ENCODE results near the gene PPP3CA. TPM values are rescaled to one million over a fixed set of nuclear protein-coding genes. Genes with fewer than 3 reads are reported as not detected.
"Not testable (repeated sequence)": the region's sequence is repeated elsewhere in the genome, so short reads cannot be mapped to it uniquely, and the experiment has no call there.

PPP3CA gene
- polyA plus RNA-seq, 3 donors: 38.1 to 41.4 (median 41.4) TPM

DNA sequence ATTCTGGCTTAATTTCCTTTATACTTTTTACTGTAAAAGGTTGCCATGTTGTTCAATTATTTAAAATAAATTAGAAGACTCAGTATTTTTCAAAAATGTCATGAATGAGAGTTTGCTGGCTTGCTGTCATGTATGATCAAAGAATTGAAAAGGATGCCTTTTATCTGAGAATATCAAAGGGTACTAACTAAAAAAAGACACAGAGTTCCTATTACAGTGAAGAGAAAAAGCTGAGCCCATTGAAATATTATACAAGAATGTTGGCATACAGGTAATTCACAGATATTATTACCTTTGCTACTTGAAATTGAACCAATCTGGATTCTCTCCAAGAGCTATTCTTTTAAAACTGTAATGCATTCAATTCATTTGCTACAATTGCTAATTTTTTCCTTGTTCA is 200.0 kb downstream of the PPP3CA start:
- no peak for DNase-seq

DNA sequence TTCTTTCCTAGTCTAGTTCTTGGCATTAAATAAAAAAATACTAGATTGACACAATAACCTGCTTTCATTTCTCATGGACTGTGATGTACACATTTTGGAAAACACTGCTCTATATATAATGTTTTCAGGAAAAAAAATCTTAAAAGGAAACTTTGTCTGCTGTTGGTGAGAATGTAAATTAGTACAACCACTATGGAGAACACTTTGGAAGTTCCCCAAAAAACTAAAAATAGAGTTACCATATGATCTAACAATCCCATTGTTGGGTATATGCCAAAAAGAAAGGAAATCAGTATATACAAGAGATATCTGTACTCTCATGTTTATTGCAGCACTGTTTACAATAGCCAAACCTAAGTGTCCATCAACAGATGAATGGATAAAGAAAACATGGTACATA is 202.3 kb downstream of the PPP3CA start:
- DNase-seq: no peak

DNA sequence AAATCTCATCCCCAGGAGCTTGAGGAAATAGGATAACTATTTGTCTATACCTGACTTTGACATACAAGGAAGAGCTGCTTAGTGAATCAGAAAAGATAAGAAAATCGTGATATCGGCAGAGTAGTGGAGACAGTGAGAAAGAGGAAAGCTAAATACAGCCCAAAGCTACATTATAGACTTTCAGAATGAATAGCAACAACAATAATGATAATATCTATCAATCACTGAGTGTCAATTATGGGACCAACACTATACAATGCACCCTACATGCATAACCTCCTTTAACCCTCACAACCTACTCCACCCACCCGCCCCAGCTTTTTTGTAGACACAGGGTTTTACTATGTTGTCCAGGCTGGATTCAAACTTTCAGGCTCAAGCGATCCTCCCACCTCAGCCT is 205.1 kb downstream of the PPP3CA start:
- no peak for DNase-seq

DNA sequence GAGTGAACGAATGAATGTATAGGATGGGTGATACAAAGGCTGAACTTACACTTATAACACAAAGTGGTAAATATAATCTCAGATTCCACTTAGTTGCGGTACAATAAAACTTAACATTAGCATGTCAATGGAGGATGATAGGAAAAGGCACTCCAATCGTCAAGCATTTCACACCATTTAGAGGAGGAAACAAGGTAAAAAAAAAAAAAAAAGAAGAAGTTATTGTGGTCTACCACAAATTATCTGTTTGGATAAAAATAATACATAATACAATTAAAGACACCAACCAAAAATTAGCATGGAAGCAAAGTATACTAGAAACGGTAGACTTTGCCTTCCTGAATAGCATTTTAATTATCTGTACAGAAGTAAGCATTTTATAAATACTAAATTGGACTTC is 205.5 kb downstream of the PPP3CA start:
- no peak for DNase-seq

DNA sequence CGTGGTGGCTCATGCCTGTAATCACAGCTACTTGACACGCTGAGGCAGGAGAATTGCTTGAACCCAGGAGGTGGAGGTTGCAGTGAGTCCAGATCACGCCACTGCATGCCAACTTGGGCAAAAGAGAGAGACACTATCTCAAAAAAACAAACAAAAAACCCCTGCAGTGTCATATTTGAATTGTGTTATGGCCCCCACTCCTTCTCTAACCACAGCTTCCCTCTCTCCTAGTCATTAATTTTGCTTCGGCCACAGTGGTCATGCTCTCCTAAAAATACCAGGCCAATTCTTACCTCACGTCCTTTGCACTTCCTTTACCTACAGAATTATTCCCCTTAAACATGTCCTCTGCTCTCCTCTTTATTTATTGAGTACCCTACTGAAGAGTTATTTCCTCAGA is 206.1 kb downstream of the PPP3CA start:
- no peak for DNase-seq

DNA sequence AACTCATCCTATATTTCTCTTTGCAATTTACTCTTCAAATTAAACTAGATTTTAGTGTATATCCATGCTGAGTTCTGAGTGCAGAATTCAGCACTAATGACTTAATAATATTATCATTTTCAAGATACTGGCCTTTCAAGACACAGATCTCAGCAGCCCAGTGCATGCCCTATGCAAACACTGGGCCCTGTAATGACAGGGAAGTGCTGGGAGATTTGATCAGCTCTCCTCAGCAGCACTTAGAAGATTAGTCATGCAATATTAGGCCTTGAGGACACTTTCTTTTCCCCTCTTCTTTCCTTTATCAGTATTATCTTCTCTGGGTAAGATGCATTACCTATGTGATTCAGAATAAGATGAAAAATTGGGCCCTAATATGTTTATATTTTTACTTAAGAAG is 207.1 kb downstream of the PPP3CA start:
- DNase-seq: no peak

DNA sequence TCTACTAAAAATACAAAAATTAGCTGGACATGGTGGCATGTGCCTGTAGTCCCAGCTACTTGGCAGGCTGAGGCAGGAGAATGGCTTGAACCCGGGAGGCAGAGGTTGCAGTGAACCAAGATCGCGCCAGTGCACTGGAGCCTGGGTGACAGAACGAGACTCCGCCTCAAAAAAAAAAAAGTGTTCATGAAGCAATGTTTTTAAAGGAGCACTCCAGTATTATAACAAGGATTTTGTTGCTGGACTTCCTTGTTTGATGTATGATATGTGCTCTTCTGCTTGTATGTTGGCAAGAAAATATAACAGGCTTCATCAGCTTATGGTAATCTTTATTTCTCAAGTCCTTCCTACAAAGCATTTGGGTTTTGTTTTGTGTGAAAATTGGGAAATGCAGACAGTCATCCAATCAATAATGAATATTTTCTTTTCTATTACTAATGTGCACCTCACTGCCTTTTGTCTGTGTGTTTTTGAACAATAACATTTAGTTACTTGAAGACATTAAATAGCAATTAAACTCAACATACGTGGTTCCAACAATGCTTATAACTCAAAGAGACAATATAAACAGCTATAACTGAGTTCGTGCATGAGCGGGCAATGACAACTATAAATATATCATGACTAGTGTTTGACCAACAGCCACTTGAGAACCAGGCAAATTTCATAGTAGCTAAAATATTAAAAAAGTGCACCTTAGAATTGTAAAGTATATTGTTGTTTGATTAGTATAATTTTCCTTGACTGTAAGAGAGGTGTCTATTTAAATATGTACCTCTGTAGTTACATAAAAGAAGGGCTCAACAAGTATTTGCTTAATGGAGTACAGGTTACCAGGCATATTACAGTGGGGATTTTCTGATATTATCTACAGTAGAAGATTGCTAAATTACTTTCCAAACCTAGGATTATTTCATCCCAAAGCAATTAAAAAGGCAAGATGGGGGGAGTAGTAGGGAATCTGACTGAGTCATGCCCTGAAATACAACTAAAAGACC is 210.7 kb downstream of the PPP3CA start:
- no peak for DNase-seq

DNA sequence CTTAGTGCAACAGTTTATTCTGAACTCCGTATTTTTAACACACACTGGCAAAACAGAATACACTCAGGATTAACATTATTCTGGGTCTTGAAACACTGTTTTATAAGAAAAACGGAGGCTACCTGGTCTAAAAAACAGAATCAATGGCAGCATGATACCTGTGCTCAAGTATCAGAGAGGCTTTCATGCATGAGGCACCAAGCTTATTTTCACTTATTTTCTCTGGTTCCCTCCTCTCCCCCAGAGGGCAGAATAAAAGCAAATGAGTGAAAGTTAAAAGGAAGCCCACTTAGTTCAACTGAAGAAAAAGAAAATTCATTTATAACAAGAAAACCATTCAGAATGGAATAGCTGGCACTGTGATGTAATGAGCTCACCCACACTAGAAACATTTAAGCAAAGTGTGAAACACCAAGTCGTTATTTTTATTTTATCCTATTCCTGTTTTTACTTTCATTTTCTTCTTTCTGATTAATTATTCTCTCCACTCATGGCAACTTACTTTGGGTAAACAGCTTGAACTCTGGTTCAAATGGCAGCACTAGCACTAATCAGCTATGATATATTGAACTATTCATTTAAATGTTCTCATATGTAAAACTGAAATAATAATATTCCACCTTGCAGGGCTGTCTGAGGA is 211.8 kb downstream of the PPP3CA start:
- no peak for DNase-seq

DNA sequence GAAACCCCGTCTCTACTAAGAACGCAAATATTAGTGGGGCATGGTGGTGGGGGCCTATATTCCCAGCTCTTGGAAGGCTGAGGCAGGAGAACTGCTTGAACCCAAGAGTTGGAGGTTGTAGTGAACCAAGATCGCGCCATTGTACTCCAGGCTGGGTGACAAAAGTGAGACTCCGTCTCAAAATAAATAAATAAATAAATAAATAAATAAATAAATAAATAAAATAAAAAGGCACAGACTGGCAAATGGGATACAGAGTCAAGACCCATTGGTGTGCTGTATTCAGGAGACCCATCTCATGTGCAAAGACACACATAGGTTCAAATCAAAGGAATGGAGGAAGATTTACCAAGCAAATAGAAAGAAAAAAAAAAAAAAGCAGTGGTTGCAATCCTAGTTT is 216.3 kb downstream of the PPP3CA start:
- not testable (repeated sequence) for DNase-seq

DNA sequence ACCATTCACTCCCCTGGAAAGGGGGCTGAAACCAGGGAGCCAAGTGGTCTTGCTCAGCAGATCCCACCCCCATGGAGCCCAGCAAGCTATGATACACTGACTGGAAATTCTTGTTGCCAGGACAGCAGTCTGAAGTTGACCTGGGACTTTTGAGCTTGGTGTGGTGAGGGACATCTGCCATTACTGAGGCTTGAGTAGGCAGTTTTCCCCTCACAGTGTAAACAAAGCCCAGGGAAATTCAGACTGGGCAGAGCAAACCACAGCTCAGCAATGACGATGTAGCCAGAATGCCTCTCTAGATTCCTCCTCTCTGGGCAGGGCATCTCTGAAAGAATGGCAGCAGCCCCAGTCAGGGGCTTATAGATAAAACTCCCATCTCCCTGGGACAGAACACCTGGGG is 218.4 kb downstream of the PPP3CA start:
- not testable (repeated sequence) for DNase-seq

DNA sequence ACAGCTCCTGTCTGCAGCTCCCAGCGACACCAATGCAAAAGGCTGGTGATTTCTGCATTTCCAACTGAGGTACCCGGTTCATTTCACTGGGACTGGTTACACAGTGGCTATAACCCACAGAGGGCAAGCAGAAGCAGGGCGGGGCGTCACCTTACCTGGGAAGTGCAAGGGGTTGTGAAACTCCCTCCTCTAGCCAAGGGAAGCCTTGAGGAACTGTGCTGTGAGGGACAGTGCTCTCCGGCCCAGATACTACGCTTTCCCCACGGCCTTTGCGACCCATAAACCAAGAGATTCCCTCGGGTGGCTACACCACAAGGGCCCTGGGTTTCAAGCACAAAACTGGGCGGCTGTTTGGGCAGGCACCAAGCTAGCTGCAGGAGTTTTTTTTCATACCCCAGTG is 218.9 kb downstream of the PPP3CA start:
- DNase-seq: no peak

DNA sequence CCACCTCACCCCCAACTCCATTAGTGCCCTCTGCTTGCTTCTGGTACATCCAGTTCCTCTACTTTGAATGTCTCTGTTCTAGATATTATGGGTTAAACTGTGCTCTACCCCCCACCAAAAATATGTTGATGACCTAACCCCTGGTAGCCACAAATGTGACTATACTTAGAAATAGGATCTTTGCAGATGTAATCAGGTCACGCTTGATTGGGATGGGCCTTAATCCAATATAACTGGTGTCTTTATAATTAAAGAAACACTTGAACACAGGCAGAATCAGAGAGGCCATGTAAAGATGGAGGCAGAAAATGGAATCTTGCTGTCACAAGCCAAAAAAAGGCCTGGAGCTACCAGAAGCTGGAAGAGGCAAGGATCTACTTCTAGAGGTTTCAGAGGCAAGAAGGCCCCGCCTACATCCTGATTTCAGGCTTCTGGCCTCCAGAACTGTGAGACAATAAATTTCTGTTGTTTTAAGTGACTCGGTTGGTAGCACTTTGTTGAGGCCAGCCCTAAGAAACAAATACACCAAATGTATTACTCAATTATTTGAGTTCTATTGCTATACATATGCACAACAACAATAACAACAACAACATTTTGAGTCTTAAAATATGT is 220.0 kb downstream of the PPP3CA start:
- no peak for DNase-seq

DNA sequence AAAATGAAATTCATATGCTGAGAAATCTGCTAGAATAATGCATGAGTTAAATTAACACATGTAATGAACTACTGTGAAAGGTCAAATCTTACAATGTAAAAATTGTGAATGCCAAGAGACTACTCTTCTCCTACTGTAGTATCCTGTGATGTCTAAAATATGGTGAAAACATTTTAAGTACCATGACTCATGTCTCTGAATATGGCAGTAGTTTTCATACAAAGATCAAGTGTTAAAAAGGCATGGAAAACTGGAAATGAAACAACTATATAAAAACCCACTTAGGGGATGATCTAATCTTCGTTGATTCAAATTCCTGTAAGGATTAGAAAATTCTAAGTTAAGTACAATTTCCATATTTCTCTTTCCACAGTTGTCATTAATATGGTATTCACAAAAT is 221.3 kb downstream of the PPP3CA start:
- DNase-seq: no peak

DNA sequence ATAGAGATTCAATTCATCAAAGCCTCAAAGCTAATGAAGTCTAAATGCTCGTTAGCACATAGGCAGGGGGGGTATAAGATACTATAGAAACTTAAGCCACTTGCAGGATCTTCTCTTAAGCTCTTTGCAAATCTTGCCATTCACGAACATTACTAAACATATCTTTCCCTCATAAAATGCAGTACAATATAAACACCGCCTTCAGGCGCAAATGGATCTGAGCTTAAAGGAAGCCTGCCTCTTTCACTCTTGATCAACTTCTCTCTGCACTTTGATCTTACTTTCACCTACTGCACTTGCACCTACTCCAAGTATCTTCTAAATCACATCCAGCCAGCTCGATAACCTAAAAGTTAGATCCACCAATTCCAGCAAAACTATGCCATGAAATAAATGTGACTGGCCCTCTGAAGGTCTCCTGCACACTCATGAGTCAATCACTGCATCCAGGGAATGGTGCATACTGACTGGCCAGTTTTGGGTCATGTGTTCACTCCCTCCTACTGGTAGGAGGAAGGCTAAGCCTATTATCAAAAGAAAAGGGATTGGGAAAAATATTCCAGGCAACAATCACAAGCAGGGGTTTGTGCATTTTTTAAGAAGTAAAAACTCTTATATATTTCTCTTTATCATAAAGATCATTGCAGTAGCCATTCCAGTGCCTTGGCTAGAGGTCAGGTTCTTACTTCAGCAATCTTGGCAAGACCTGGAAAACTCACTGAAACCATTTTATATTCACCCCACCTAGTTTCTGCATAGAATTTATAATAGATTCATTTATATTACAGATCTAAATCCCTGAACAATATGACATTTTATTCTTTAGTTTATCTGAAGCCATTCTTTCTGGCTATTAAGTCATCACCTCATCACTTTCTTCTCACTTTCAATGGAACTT is 222.0 kb downstream of the PPP3CA start:
- DNase-seq: no peak

DNA sequence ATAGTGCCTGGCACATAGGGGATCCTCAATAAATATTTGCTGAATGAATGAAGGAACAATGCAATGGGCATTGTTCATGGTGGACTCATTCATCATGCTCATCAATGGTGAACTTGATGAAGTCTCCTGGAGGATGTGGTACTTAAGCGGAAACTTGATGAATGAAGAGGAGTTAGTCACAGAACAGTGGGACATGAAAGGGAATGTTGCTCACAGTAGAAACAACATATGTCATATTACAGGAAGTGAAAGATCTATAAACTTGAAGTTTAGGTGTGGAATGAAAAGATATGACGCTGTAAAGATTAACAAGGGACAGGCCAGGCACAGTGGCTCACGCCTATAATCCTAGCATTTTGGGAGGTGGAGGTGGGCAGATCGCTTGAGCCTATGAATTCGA is 224.1 kb downstream of the PPP3CA start:
- no peak for DNase-seq

DNA sequence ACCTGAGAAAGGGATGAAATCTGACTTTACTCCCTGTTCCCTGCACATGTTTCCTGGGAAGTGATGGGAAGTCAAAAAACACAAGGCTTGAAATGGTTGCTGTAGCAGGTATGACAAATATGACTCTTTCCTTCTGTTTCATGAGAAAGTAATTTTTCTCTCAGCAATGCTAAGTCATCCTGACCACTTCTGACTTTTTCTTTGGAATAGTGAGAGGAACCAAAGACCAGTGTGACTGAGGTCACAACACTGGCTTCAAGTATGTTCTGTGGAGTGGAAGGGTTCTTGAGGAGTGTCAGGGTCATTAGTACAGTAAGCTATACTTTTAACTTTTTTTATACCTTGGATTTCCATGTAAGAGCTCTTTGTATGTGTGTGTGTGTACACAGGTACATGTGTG is 225.3 kb downstream of the PPP3CA start:
- no peak for DNase-seq

DNA sequence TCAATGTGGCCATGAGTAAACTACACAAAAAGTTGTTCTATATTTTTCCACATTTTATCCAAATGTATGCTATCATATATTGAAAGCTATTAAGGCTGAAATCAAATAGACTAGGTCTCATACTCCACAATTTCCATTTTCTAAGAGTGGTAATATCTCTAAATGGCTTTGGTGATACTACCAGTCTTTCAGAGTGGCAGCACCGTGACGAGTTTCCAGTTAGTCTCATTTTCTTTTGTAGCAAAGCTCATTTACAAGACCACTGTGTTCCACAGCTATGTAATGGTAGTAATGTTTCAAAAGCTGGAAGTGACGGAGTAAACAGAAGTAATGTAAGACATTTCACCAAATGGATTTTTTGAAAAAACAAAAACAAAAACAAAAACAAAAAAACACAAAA is 228.2 kb downstream of the PPP3CA start:
- DNase-seq: no peak

DNA sequence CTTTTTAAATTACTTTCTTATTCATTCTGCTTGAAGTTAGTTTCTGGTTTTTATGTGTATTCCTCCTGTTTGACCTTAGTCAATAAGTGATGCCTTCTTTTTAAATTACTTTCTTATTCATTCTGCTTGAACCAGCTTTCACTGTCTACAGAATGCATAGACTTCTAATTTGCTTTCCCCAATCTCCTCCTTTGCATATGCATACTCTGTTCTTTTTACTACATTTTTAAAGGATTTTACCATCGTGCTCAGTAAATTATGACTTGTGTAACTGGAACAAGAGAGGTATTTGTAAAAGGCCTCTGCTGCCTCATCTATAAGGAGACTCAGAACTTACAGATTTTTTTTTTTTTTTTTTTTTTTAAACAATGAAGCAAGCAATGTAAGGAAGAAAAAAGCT is 228.7 kb downstream of the PPP3CA start:
- no peak for DNase-seq

DNA sequence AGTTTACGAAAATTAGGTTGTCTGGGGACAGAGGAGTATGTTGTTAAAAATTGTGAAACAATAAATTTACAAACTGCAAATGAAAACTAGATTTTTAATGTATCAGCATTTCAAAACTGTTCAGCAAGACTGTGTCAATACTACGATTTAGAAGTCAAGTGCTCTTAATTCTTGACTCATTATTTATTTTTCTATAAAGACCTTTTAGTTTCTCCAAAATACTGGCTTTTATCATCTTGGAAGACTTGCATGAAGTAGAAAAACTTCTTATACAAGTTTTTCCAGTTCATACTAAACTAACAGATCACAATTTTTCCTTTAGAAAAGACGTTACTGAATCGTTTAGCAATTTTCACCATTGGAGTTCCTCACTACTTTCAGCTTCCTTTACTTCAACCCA is 231.4 kb downstream of the PPP3CA start:
- no peak for DNase-seq

DNA sequence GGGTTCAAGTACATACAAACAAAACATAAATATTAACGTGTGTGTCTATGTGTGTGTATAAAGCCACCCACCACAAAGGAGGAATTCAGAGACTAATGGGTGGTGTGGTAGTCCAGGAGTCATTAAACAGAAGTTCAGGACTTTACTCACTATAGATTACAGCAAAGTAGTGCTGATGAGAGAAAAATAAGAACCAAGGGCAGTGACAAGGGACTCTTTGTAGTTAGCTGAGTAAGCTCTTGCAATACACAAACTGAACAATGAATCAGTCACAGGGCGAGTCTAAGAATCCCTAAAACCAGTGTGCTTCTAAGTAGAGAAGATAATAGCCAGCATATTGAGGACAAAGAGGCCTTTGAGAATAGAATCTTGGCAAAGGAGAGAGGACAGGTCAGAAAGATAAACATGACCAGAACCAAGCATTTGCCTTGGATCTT is 232.4 kb downstream of the PPP3CA start:
- no peak for DNase-seq

DNA sequence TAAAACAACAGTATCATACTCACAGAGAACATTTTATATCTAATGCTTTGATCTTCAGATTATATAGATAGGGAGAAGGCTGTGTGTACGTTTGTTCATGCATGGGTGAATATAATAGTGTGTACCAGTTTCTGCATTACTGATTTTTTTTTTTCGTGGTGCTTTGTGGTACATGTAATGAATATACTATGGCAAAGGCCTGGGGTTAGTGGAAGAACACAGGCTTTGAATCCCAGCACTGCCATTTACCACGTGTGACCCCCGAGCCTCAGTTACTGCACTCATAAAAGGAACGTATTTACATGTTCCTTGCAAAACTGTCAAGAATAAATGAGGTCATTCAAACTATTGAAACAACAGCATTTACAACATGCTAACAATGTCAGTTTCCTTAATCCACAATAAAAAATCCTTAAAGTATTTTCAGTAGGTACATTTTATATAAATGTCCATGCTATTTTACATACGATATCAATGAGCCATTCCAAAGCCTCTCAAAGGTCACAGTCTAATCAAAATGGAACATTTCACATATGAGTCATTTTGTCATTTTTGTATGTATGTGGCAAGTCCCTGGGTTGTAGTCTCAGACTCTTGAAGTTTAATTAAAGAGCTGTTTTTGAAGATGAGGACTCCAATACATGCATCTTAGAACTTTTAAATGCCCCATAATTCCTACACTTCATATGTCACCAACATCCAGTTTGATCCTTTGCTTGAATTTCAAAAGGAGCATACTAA is 242.8 kb downstream of the PPP3CA start:
- no peak for DNase-seq
